SKM-1 (cell line): ENCODE data around the gene GON7.
"Not testable (repeated sequence)": the region's sequence is repeated elsewhere in the genome, so short reads cannot be mapped to it uniquely, and the experiment has no call there.

ENCODE experiments used
- DNase-seq: peaks from one replicate; lab custom pipeline; 2025; ENCODE audit not compliant: unreplicated experiment; lab: John Stamatoyannopoulos, UW

The GON7 gene

GRCh38 chr14:93200553-93200952 lies 6.3 kb downstream of the GON7 start:
- no peak for DNase-seq

DNA sequence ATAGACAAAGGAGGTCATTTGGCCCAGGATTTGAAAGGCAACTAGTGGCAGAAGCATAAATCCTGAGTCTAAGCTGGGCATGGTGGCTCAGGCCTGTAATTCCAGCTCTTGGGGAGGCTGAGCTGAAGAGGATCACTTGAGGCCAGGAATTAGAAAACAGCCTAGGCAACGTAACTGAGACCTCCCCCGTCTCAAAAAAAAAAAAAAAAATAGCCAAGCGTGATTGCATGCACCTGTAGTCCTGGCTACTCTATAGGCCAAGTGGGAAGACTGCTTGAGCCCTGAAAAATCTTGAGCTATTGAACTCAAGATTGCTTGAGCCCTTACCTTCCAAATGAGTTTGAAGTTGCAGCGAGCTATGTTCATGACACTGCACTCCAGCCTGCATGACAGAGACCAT lies 7.8 kb downstream of the GON7 start:
- DNase-seq, result no peak

GRCh38 chr14:93195316-93195999 lies 11.4 kb downstream of the GON7 start:
- no peak for DNase-seq

DNA sequence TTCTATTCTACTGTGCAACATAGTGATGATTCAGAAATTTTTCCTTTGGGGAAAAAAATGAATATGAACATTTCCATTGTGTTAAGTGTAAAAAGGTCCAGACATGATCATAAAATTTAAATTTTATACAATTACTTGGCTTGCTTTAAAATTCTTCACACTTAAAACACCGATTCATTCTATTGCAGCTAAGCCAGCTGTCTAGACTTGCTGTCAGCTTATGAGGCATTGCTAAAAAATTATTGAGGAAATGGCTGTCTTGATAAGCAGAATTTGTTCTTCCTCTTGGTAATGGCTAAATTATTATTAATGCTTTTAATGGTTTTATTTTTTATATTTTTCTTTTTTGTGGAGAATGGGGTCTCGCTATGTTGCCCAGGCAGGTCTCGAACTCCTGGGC lies 19.9 kb downstream of the GON7 start:
- DNase-seq, result no peak

DNA sequence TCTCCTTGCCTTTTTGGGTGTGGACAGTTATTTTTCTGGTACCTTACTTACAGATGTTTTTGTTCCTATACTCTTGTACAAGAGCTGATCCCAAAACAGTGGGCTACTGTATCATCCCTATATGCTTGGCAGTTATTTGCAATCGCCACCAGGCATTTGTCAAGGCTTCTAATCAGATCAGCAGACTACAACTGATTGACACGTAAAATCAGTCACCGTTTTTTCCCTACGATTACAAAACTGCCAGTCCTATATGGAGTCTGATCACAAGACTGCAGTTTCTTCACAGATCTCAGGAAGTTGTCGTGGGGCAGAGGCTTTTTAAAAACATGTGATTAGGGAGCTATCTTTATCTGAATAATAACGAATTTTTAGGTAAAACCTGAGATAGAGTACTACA lies 20.4 kb downstream of the GON7 start:
- no peak for DNase-seq

GRCh38 chr14:93185349-93185720 lies 21.5 kb downstream of the GON7 start:
- DNase-seq, result no peak

DNA sequence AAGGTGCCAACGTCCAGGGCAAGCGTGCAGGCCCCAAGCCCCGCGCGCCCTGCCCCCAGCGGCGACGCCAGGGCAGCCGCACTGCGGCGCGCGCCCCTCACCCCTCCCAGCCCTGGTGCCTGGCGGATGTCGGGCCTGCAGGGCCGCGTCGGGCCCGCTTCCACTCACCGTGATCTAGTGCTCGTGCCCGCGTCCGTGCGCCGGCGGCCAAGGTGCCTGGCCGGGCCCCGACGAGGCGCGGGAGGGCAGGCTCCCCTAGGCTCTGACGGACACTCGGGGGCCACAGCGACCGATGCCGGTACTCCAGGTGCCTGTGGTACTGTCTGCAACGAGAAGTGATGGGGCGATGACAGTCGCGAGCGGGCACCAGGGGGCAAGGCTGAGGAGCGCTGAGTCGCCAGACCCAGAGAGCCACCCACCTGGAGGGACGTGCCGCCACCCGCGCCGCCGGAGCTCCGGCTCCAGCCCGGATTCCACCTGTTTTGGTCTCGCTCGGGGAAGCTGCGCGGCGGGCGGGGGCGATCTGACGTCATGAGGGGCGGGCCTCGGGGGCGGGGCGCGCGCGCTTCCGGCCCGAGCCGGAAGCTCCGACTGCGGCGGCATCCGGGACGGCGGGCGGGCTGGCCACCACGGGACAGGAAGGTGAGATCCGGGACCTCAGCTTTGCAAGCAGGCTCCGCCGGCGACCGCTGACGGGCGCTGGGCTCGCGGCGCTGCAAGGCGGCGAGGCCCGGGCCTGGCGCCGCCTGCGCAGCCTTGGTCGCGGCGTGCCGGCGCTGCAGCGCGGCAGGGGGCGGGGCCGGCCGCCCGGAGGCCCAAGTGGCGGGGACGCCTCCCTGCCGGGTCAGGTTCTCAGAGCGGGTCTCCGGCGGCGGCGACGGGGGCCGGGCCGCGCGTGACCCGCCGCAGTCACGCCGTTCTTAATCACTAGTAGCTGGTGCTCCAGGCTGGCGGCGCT lies 22.2 kb downstream of the GON7 start, which contains the start of the genes LYSET and MOAP1:
Gene LYSET, plus strand, starts transcription at position 927 of the 958 bp plus-strand sequence. CDS start 89 bp downstream, outside the sequence.
Gene MOAP1, minus strand, starts transcription at position 507 of the 958 bp plus-strand sequence. CDS start 655 bp downstream, outside the sequence.
- peak; percentile 13 for DNase-seq

GRCh38 chr14:93183596-93184317 lies 23.1 kb downstream of the GON7 start:
- DNase-seq, result no peak

GRCh38 chr14:93175492-93175891 lies 31.4 kb downstream of the GON7 start:
- DNase-seq, result no peak

DNA sequence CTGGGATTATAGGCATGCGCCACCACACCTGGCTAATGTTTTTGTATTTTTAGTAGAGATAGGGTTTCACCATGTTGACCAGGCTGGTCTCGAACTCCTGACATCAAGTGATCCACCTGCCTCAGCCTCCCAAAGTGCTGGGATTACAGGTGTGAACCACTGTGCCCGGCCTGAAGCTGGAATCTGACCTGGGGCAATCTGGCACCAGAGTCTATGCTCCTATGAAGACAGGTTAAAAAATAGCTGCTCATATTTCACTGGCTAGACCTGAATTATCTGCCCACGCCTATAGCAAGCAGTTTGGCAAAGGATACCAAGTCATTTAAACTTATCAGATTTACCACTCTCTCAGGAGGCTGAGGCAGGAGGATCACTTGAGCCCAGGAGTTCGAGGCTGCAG lies 32.1 kb downstream of the GON7 start:
- DNase-seq, result not testable (repeated sequence)

DNA sequence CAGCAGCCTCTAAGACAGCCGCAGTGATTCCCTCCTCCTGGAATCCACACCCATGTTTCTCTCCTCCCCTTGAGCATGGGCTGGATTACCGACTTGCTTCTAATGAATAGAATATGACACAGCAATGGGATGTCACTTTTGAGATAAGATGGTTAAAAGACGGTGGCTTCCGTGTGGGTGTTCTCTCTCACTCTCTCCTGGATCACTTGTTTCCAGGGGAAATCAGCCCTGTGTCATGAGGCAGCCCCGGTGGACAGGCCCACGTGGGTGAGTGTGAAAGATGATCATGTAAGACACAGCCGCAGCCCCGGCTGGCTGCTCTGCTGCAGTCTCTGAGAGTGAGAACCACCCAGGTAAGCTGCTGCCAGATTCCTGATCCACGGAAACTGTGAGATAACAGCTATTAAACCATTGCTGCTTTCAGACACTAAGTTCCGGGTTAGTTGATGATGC lies 32.9 kb downstream of the GON7 start:
- DNase-seq, result no peak

DNA sequence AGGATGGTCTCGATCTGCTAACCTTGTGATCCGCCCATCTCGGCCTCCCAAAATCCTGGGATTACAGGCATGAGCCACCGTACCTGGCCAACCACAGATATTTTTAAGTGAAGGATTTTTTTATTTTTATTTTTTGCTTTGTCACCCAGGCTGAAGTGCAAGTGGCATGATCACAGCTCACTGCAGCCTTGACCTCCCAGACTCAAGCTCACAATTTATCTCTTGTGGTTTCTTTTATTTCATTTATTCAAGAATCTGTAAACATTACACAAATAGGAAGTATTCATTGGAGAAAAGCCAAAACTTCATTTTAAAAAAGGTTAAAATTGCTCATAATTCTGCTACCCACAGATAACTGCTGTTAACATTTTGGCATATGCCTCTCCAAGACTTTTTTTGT lies 35.5 kb downstream of the GON7 start:
- DNase-seq, result no peak

GRCh38 chr14:93170141-93170540 lies 36.7 kb downstream of the GON7 start:
- DNase-seq, result not testable (repeated sequence)

- DNase-seq, result not testable (repeated sequence)
Observed at GRCh38 chr14:93169619-93170018, 37.2 kb downstream of the GON7 start.

DNA sequence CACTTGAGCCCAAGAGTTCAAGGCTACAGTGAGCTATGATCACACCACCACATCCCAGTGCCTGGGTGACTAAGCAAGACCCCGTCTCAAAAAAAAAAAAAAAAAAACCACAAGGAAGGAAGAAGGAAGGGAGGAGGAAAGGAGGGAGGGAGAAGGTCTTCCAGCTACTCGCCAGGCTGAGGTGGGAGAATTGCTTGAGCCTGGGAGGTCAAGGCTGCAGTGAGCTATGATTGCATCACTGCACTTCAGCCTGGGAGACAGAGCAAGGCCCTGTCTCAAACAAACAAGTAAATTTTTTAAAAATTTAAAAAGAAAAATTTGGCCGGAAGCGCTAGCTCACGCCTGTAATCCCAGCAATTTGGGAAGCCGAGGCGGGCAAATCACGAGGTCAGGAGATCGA lies 38.3 kb downstream of the GON7 start:
- DNase-seq, result not testable (repeated sequence)

GRCh38 chr14:93165271-93166265 lies 41.3 kb downstream of the GON7 start:
- DNase-seq, result not testable (repeated sequence)

GRCh38 chr14:93163564-93163963 lies 43.3 kb downstream of the GON7 start:
- DNase-seq, result no peak

DNA sequence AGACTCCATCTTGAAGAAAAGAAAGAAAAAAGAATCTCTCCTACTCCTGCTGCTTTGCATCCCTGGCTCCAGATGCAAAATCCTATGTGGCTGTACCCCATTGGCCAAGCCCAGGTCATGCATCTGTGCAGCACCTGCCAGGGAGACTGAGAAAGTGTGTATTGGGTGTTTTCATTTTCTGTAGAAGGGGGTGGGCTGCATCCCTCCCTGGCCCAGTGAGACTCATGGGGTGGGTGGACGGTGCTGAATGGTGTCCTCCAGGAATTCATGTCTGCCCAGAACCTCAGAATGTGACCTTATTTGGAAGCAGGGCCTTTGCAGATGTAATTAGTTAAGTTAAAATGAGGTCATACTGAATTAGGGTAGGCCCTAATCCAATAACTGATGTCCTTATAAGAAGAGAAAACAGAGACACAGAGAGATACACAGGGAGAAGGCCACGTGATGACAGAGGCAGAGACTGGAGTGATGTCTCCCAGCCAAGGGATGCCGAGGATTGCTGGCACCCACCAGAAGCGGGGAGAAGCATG lies 45.4 kb downstream of the GON7 start:
- DNase-seq, result no peak

DNA sequence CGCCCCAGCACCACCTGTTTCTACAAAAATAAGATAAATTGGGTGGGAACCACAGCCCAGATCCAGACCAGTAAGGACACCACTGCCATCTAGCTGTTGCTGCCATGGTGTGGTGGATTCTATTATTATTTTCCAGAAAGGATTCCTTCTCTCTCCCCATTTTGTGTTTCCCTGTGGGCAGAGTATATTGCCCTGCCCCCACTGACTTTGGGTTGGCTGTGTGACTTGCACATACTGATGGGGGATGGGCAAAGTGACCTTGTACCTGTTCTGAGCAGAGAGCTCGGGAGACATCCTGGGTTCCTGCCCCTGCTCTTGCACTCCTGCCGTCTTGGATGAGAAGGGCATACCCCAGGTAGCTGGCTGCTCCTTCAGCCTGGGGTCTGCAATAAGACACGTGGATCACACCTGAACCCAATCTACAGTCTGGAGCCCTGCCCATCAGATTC lies 46.5 kb downstream of the GON7 start:
- DNase-seq, result no peak
